HT1080 (cell line): ENCODE results near the gene PARP1. TPM values are rescaled to one million over a fixed set of nuclear protein-coding genes. Genes with fewer than 3 reads are reported as not detected.
"Not testable (repeated sequence)": the region's sequence is repeated elsewhere in the genome, so short reads cannot be mapped to it uniquely, and the experiment has no call there.

Experiments
- DNase-seq: peaks from one replicate; pipeline ENCODE4 v3.0.0-alpha.2; 2015; ENCODE audit warnings: low read depth
- polyA plus RNA-seq, 2 experiments: library from polyadenylated mRNA; depleted of rRNA; stranded (reverse); fragments of >200 nt; gene quantifications; 2 replicates each; pipeline ENCODE4 v1.2.3, GENCODE V29; 2015
- total RNA-seq: library from RNA; depleted of rRNA; stranded (reverse); fragments of >200 nt; shearing (Covaris generic); gene quantifications from 2 replicates; pipeline ENCODE4 v1.2.3, GENCODE V29; 2014; rRNA removed

PARP1 gene
- 177 and 208 TPM in 2 replicates for total RNA-seq
- 176 and 210 TPM in 2 replicates for polyA plus RNA-seq (2015; cell fraction: cytosol; rRNA removed)
- polyA plus RNA-seq (2015; cell fraction: nucleus; rRNA removed): 216 and 222 TPM in 2 replicates

GRCh38 chr1:226407497-226408284, at the start of gene PARP1:
PARP1 (minus strand) TSS chr1:226408093; CDS start chr1:226407929, 164 bp downstream.
- peak; percentile 80 for DNase-seq

- DNase-seq: peak; percentile 39
Measured at GRCh38 chr1:226457307-226457712, 49.4 kb upstream of the PARP1 start.

DNA sequence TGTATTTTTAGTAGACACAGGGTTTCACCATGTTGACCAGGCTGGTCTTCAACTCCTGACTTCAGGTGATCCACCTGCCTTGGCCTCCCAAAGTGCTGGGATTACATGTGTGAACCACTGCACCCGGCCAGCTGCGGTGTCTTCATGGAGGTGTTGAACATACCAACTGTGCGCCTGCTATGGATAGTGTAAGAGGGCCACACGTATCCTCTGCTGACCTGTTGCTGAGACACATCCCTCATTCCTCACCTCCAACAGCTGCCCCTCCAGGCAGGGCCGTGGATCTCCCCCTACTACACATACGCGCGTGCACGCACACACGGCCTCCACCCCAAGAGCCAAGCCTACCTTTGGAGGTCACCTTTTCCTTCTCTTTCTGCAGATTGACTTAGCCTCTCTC, 48.0 kb upstream of the PARP1 start:
- no peak for DNase-seq

DNA sequence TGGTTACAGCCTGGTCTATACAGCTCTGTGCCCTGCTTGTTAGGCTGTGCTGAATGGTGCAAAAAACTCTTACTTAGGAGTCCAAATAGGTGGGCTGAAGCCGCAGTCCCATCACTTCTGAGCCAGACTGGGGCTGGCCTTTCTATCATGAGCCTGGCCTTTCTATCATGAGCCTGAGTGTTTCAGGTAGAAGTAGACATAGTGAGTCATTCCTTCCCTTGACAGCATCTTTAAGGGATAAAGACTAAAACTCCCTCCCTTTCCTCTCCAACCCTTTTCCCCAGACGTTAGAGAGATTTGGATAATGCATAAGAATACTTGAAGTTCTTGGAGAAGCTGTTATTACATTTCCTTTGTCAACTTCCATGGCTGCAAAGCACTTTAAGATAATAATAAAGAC, 46.5 kb upstream of the PARP1 start:
- no peak for DNase-seq

DNA sequence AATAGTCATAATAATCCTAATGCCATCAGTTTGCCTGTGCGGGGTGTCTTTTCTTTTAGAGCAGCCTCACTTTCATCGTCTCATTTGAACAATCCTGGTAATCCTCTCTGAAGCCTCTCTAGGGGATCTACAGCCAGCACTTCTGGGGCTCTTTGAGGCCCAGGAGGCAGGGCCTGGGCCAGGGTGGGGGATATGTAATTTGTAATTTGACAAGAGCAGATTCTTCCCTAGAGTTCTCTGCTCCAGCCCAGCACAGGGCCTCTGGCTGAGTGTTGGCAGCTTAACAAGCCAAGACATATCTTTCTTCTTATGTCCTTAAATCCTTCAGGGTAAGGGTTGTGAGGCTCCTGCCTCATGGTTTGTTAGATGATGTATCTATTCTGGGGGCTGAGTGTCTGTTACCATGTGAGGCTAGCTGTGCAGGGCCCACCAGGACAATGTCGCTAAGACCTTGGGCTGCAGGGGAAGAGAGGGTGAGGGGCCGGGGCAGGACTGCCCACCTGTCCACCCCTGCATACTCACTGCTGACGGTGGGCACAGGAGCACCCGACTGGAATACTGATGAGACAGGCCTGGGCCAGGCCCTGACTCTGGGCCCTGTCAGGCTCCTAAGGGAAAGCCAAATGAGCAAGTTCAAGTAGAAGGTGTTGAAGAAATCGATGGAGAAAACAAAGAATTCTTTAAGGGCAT, 45.3 kb upstream of the PARP1 start:
- DNase-seq: no peak

- DNase-seq: no peak
Measured at GRCh38 chr1:226450688-226451087, 42.8 kb upstream of the PARP1 start.

GRCh38 chr1:226449823-226450222, 41.9 kb upstream of the PARP1 start:
- no peak for DNase-seq

DNA sequence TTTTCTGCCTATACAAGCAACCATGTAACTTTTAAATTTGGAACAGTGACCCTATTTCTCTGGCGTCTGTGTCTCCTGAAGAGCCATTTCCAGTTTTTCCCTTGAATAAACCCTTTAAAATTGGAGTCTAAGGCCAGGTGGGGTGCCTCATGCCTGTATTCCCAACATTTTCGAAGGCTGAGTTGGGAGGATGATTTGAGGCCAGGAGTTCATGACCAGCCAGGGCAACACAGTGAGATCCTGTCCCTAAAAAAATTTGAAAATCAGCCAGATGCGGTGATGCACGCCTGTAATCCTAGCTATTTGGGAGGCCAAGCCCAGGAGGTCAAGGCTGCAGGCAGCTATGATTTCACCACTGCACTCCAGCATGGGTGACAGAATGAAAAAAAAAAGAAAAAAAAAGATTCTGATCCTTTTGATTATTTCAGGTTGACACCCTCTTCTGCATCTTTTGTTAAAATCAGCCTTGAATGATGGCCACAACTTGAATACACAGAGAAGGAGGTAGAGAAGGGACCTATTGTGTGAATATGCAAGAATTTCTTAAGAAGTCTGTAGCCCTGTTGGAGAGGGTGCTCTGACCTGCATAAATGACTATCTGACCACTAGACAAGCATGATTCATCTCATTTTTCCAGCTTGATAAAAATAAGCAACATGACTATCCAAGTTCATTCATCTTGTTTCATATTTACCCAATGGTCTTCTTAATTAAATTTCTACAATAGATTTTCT, 40.2 kb upstream of the PARP1 start:
- DNase-seq: no peak

GRCh38 chr1:226446094-226446493, 38.2 kb upstream of the PARP1 start:
- DNase-seq: no peak

DNA sequence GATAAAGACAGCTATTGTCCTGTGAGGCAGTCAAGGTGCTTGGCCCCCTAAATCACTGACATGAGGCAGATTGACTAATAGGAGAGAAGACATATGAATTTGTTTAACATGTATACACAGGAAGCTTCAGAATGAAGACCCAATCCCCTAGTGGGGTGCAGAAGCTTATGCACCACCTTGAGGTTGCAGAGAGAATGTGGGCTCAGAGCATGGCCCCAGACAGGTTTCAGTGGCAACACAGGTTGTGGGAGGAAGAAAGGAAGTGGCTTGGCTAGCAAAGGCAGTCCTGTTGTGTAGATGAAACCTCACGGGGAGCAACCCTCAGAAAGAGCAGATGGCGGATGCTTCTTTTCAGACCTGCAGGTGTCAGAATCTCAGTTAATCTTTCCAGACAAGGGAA, 37.0 kb upstream of the PARP1 start:
- DNase-seq: no peak

DNA sequence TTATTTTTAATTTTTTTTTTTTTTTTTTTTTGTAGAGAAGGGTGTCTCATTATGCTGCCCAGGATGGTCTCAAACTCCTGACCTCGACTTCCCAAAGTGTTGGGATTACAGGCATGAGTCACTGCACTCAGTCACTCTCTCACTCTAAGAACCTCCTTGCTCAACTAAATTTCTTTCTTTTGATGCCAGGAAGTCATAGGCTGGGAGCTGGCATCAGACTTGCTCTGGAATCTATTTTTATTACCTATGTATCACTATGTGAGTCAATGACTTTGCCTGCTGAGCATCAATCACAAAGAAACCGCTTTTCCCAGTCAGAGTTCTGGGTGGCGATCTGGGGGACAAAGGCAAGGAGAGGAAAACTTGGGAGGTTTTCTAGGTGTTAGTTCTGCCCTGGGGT, 35.5 kb upstream of the PARP1 start:
- DNase-seq: peak; percentile 93

DNA sequence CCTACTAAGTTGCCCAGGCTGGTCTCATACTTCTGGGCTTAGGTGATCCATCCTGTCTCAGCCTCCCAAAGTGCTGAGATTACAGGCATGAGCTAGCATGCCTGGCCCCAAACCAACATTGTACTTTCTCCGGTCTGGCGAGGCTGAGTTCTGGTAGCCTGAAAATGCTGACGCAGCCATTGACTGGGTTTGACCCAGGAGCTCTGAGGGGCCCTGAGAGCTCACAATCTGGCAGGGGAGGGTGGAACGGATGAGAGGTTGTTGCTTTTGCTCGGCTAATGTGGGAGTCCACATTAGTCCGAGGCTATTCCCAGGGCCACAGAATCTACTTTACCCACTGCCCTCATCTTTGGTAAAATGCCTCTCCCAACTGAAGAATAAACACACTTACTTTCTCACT, 35.1 kb upstream of the PARP1 start:
- no peak for DNase-seq

- DNase-seq: no peak
Measured at GRCh38 chr1:226441629-226442028, 33.7 kb upstream of the PARP1 start.

GRCh38 chr1:226440512-226440911, 32.6 kb upstream of the PARP1 start:
- no peak for DNase-seq

GRCh38 chr1:226438007-226438406, 30.1 kb upstream of the PARP1 start:
- no peak for DNase-seq

GRCh38 chr1:226436855-226437491, 29.1 kb upstream of the PARP1 start:
- no peak for DNase-seq

- no peak for DNase-seq
Measured at GRCh38 chr1:226436472-226436854, 28.6 kb upstream of the PARP1 start.

- DNase-seq: no peak
Measured at GRCh38 chr1:226433341-226433720, 25.4 kb upstream of the PARP1 start.

- DNase-seq: no peak
Measured at GRCh38 chr1:226432586-226433340, 24.9 kb upstream of the PARP1 start.

DNA sequence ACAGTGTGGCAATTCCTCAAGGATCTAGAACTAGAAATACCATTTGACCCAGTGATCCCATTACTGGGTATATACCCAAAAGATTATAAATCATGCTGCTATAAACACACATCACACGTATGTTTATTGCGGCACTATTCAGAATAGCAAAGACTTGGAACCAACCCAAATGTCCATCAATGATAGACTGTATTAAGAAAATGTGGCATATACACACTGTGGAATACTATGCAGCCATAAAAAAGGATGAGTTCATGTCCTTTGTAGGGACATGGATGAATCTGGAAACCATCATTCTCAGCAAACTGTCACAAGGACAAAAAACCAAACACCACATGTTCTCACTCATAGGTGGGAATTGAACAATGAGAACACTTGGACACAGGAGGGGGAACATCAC, 24.0 kb upstream of the PARP1 start:
- DNase-seq: not testable (repeated sequence)
